Osteocyte (in vitro differentiated cells): ENCODE results near the gene EFCAB14. TPM values are rescaled to one million over a fixed set of nuclear protein-coding genes. Genes with fewer than 3 reads are reported as not detected.
"Not testable (repeated sequence)": the region's sequence is repeated elsewhere in the genome, so short reads cannot be mapped to it uniquely, and the experiment has no call there.

Experiments
- DNase-seq: peaks from one replicate; pipeline ENCODE4 v3.0.0; 2021; ENCODE audit warnings: mixed read lengths; ENCODE audit not compliant: unreplicated experiment; ENCODE audit errors: extremely low spot score
- H3K27ac Mint-ChIP-seq: one replicate; pipeline ENCODE4 v1.8.0; 2021; ENCODE audit warnings: mild to moderate bottlenecking, mixed read lengths; ENCODE audit not compliant: unreplicated experiment
- H3K27me3 Mint-ChIP-seq: one replicate; pipeline ENCODE4 v1.8.0; 2021; ENCODE audit warnings: mixed read lengths; ENCODE audit not compliant: unreplicated experiment
- H3K36me3 Mint-ChIP-seq: one replicate; pipeline ENCODE4 v1.8.0; 2021; ENCODE audit warnings: mixed read lengths; ENCODE audit not compliant: unreplicated experiment
- H3K4me1 Mint-ChIP-seq: one replicate; pipeline ENCODE4 v1.8.0; 2021; ENCODE audit warnings: mixed read lengths; ENCODE audit not compliant: unreplicated experiment
- H3K4me3 Mint-ChIP-seq: one replicate; pipeline ENCODE4 v1.8.0; 2021; ENCODE audit warnings: mild to moderate bottlenecking, moderate library complexity, mixed read lengths; ENCODE audit not compliant: unreplicated experiment
- H3K9me3 Mint-ChIP-seq: one replicate; pipeline ENCODE4 v1.8.0; 2021; ENCODE audit warnings: mixed read lengths; ENCODE audit not compliant: unreplicated experiment
- total RNA-seq: library from RNA; stranded (reverse); gene quantifications from 2 replicates; pipeline ENCODE4 v1.2.1, GENCODE V29; 2021
- TF ChIP-seq, protein P1 (sequence below): fragments of 200-600 bp; sonication (generic); IDR thresholded peaks from 2 replicates; pipeline ENCODE4 v1.5.0; 2021; ENCODE audit warnings: antibody characterized with exemption, mild to moderate bottlenecking, moderate library complexity

EFCAB14 gene
- total RNA-seq, 1 donor from 2014 or later: 57.6 TPM

GRCh38 chr1:46652321-46653100 lies 66.4 kb downstream of the EFCAB14 start:
- H3K4me3 Mint-ChIP-seq: no peak overlapping the region
- H3K36me3 Mint-ChIP-seq: peaks cover 55% of the 10 kb centered on the region
- H3K27me3 Mint-ChIP-seq: no peaks in the 10 kb centered on the region
- DNase-seq: no peak
- TF ChIP-seq, protein P1, sequence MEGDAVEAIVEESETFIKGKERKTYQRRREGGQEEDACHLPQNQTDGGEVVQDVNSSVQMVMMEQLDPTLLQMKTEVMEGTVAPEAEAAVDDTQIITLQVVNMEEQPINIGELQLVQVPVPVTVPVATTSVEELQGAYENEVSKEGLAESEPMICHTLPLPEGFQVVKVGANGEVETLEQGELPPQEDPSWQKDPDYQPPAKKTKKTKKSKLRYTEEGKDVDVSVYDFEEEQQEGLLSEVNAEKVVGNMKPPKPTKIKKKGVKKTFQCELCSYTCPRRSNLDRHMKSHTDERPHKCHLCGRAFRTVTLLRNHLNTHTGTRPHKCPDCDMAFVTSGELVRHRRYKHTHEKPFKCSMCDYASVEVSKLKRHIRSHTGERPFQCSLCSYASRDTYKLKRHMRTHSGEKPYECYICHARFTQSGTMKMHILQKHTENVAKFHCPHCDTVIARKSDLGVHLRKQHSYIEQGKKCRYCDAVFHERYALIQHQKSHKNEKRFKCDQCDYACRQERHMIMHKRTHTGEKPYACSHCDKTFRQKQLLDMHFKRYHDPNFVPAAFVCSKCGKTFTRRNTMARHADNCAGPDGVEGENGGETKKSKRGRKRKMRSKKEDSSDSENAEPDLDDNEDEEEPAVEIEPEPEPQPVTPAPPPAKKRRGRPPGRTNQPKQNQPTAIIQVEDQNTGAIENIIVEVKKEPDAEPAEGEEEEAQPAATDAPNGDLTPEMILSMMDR: no peak
- H3K9me3 Mint-ChIP-seq: peaks cover 5% of the 10 kb centered on the region
- peaks cover 3% of the 10 kb centered on the region for H3K4me1 Mint-ChIP-seq
- H3K27ac Mint-ChIP-seq: no peak overlapping the region

DNA sequence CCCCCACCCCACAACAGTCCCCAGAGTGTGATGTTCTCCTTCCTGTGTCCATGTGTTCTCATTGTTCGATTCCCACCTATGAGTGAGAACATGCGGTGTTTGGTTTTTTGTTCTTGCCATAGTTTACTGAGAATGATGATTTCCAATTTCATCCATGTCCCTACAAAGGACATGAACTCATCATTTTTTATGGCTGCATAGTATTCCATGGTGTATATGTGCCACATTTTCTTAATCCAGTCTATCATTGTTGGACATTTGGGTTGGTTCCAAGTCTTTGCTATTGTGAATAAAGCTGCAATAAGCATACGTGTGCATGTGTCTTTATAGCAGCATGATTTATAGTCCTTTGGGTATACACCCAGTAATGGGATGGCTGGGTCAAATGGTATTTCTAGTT lies 67.8 kb downstream of the EFCAB14 start:
- H3K36me3 Mint-ChIP-seq: peaks cover 62% of the 10 kb centered on the region
- H3K4me3 Mint-ChIP-seq, H3K27me3 Mint-ChIP-seq, H3K4me1 Mint-ChIP-seq, DNase-seq, H3K27ac Mint-ChIP-seq, H3K9me3 Mint-ChIP-seq: not testable (repeated sequence)

GRCh38 chr1:46650491-46650890 lies 68.4 kb downstream of the EFCAB14 start:
- TF ChIP-seq, protein P1: no peak
- Mint-ChIP-seq H3K9me3 (peaks cover 10% of the 10 kb centered on the region), H3K27ac (no peak overlapping the region), H3K4me3 (no peak overlapping the region), H3K36me3 (peaks cover 56% of the 10 kb centered on the region), H3K27me3 (no peaks in the 10 kb centered on the region), H3K4me1 (peaks cover 3% of the 10 kb centered on the region)
- DNase-seq: no peak

DNA sequence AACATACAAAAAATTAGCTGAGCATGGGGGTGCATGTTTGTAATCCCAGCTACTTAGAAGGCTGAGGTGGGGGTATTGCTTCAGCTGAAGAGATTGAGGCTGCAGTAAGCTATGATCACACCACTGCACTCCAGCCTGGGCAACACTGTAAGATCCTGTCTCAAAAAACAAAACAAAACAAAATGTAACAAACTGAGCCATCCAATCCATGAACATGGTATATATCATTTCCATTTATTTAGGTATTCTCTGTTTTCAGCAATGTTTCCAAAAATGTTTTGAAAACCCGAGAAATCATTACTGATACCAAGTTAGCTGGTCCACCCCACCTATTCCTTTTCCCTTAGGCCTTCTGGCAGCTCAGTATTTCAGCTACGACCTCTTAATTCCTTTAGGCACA lies 69.2 kb downstream of the EFCAB14 start:
- TF ChIP-seq, protein P1: no peak
- Mint-ChIP-seq H3K9me3 (peaks cover 10% of the 10 kb centered on the region), H3K4me1 (peaks cover 3% of the 10 kb centered on the region), H3K27me3 (no peaks in the 10 kb centered on the region), H3K4me3 (no peak overlapping the region), H3K27ac (no peak overlapping the region), H3K36me3 (peaks cover 55% of the 10 kb centered on the region)
- no peak for DNase-seq

DNA sequence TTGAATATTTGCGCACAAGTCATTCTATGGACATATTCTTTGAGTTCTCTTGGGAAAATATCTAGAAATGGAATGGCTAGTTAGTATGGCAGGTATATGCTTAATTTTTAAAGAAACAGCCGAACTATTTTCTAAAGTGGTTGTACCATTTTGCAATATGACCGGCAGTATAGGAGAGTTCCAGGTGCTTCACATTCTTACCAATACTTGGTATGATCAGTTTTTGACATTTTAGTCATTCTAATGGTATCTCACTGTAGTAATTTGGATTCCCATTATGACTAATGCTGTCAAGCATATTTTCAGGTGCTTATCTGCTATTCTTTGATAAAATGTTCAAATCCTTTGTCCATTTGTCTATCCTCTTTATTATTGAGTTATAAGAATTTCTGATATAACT lies 71.3 kb downstream of the EFCAB14 start:
- H3K4me1 Mint-ChIP-seq: peaks cover 15% of the 10 kb centered on the region
- peaks cover 10% of the 10 kb centered on the region for H3K9me3 Mint-ChIP-seq
- TF ChIP-seq, protein P1: no peak
- DNase-seq: no peak
- peaks cover 46% of the 10 kb centered on the region for H3K36me3 Mint-ChIP-seq
- no peak overlapping the region for H3K27ac Mint-ChIP-seq
- H3K27me3 Mint-ChIP-seq: no peaks in the 10 kb centered on the region
- no peak overlapping the region for H3K4me3 Mint-ChIP-seq
